ENCODE data around the gene GBP4. TPM values are rescaled to one million over a fixed set of nuclear protein-coding genes. Genes with fewer than 3 reads are reported as not detected.

GBP4 gene
- total RNA-seq, 1 donor from 2014 or later: 0.82 TPM

DNA sequence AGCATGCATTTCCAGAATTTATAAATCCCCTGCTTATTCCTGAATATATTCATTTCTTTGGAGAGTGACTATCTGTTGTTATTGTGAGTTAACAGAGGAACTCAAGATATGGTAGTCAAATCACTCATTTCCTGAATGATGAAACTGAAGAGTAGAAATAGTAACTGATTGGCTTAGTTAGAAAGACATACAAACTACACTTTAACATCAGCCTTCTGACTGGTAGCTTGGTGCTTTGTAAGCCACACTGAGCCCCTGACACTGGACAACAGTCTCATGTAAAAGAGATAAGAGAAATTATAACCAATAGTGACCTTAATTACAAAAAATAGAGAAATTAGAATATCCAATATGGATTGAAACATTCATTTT is 27.7 kb downstream of the GBP4 start:
- FAIRE-seq (no peak), DNase-seq (ENCODE audit: low spot score in 2 of 2) (no peak)

DNA sequence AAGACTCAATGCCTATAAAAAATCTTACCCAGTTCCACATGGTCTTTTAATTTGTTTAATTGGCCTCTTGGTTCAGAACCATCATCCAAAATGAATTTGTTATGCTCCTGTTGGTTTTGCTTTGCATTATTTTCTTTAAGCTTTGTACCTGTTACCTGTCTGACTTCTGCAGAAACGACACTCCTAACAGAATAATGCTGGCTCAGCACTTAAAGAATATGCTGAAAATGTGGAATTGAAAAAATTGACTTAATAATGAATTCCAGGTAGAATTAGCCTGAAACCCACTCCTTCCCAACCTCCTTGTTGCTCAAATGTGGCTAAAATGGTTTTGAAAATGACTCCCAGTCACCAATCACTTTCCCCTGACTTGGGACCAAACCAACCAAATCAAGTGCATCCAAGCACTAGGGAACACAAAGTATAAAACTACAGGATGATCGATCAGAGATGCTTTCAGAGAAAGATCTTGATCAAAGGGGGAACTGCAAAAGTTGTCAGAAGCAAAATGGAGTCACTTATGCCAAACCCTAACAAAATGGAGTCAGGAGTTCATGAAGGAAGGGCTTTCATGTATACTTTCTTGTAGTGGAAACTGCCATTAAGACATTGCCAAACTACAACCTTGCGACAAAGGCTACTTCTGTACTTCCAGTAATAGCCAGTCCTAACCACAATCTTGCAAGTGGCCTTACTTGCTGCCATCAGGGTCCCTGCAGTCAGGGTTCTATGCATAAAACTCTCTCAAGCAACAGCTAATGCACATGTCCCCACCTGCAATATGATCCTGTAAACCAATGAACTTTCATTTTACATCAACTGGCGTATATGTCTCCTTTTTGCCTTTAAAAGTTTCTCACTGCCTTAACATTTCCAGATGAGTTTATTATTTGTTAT is 28.3 kb downstream of the GBP4 start:
- FAIRE-seq: no peak
- no peak for DNase-seq (ENCODE audit: low spot score in 2 of 2)

DNA sequence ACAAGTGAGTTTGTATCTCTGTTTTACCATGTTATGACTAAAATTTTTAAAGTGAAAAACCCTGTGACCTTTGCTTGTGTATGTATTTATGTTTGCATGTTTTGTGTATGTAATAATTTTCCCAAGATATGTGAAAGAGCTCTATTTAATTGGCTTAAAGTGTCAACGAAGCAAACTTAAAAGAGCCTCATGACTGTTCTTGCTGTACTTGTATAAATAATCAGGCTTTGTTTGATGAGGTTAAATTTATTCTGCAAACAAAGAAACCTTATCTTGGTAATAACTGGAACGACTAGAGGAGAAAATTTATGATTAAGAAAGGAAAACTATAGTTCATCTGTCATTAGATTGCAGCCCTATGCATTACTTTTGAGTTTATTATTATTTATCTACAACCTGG is 29.6 kb downstream of the GBP4 start:
- DNase-seq (ENCODE audit: low spot score in 2 of 2) (no peak), FAIRE-seq (no peak)

DNA sequence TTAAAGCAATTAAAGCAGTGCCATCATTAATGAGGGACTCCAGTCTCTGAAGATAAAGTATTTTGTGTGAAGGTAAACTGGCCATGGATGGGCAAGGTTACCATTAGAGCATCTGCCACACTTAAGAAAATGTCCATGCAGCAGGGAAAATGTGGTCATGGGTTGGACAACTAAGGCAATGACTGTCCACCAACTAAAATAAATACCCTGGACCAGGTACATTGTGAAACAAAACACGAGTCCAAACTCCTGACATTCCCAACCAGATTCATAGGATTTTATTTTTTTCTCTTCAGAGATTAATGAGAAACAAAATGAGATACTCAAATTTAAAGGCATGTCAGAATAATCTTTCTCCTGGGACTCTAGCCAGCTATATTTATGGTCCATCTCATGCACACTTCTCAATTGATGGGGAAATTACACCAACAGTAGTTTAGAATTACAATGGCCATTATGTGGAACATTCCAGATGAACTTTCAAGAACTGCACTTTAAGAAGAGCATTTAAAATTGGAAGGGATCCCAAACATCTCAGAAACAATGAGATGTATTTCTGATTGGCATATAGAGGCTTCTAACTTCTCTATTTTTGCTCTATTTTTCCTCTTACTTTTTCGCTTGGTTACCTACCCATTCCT is 31.0 kb downstream of the GBP4 start:
- DNase-seq (ENCODE audit: low spot score in 2 of 2) (no peak), FAIRE-seq (no peak)

DNA sequence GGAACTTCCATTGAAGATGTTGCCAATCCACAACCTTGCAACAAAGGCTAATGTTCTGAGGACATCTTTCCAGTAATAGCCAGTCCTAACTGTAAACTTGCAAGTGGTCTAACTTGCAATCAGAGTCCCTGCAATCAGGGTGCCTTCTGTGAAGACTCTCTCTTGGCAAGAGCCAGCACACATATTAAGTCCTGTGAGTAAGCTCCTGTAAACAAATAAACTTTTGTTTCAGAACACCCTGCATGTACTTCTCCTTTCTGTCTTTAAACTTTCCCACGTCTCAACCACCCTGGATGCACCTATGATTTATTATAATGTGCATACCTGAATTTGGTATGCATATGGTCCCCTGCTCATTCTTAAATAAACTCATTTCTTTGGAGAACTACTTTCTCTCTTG is 32.0 kb downstream of the GBP4 start:
- DNase-seq (ENCODE audit: low spot score in 2 of 2) (no peak), FAIRE-seq (no peak)

DNA sequence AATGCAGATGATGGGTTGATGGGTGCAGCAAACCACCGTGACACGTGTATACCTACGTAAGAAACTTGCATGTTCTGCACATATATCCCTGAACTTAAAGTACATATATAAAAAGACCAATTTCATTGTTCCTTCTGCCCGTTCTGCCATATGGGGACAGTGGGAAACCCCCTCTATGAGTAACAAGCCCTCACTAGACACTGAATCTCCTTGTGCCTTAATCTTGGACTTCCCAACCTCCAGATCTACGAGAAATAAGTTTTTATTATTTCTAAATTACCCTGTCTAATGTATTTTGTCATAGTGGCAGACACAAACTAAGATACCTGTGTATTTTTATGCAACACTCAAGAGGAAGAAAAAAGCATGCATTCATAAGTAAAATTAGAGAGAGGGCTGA is 32.9 kb downstream of the GBP4 start:
- FAIRE-seq (no peak), DNase-seq (ENCODE audit: low spot score in 2 of 2) (no peak)

DNA sequence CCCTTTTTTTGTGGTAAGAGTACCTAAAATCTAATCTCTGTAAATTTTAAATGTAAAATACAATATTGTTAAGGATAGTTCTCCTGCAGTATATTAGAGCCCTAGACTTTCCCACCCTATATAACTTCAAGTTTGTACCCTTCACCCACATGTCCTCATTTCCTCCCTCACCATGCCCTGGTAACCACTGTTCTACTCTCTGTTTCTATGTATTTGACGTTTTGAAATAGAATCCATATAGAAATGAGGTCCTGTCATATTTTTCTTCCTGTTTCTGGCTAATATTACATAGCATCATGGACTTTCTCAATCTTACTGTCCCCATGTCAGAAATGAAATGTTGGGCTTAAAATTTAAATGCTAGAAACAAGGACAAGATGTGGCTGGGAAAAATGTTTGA is 47.7 kb downstream of the GBP4 start:
- DNase-seq (ENCODE audit: low spot score in 2 of 2) (no peak), FAIRE-seq (no peak)

DNA sequence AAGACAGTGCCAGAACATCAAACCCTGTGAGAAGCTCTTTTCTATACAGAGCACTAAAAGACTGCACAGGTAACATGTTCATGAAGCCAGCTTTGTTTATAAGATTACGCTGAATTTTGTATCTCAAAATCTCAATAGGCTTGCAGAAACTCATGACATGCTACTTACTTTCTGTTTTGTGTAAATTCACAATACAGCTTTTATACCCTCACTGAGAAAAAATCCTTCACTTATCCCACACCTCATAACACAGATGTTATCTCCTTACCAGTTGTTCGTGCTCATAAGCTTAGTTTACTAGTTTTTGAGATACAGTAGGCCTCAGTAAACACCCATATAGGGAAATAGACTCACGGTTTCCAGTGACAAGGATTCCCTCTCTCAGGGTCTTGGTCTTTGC is 48.8 kb downstream of the GBP4 start:
- DNase-seq (ENCODE audit: low spot score in 2 of 2) (no peak), FAIRE-seq (no peak)

DNA sequence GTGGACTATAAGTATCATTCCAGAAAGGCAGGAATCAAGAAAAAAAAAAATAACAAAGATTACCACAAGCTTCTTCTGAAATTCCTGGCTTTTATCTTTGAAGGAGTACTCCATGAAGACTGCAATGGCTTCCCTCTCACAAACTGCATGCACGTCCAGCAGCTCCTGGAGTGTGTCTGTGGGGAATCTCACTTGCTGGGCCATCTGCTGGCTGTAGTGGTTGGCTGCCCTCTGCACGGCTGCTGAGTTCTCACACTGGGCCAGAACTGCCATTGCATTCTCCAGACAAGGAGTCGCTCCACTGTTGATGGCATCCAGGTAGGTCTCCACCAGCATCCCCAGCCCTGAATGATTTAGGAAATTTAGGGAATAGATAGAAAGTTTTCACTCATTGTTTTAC is 49.5 kb downstream of the GBP4 start:
- FAIRE-seq (no peak), DNase-seq (ENCODE audit: low spot score in 2 of 2) (no peak)

DNA sequence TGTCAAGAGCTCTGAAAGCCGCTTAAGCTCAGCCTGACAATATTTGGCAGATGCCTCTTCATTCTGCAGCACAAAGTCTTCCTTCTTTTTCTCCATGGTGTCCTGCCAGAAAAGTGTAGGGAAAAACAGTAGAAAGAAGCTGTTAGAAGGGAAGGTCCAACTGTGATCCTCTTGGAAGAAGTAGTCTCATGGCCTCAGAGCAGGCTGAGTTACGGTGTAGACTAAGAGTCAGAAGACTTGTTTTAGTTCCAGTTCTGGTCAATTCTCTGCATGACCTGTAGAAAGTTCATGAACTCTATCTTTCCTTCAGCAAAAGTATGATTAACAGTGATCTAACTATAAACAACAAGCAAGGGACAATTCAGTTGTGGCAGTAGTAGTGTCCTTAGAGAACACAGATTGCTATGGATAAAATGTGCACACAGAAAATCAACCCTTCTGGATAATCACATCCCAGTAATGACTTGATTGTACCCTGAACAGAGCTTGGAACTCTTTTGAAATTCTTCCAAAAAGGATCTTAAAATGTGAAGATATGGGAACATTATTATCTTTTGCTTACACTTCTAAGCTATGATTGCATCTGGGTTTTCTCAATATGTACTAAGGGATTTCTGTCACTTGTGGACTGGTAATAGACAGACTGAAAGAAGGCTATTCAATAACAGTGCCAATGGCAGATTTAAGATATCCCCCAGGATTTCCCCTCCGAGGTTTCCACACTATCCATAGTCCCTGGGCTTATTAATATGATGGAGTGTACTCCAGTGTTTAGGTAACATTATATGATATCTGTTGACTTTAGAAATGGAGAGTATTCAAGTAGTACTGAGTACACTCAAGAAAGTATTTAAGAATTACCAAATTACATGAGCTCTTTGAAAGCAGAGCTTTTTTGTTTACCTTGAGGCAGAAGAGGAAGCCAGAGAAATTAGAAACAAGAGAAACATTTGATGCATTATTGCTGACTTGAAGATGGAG is 50.8 kb downstream of the GBP4 start:
- FAIRE-seq: no peak
- DNase-seq (ENCODE audit: low spot score in 2 of 2): no peak

DNA sequence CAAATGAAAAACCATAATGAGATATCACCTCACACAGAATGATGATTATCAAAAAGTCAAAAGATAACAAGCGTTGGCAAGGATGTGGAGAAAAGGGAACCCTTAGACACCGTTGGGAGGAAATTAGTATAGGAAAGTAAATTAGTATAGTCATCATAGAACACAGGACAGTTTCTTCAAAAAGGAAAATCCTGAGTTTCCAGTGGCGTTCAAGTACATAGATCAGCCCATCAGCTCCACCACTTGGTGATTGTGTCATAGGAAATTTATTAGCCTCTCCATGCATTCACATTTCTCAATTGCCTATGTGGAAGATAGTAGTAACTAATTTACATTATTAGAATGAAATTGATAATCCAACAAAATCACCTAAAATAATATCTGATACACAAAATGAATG is 52.0 kb downstream of the GBP4 start:
- FAIRE-seq (no peak), DNase-seq (ENCODE audit: low spot score in 2 of 2) (no peak)

DNA sequence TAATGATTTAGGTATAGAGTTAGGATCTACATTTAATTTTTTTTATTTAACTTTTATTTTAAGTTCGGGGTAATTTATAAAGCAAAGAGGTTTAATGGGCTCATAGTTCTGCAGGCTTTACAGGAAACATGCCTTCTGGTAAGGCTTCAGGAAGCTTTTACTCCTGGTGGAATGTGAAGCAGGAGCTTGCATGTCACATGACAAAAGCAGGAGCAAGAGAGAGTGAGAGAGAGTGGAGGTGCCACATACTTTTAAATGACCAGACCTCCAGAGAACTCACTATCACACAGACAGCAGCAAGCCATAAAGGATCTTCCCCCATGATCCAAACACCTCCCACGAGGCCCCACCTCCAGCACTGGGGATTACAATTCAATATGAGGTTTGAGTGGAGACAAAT is 55.3 kb downstream of the GBP4 start:
- FAIRE-seq (no peak), DNase-seq (ENCODE audit: low spot score in 2 of 2) (no peak)

DNA sequence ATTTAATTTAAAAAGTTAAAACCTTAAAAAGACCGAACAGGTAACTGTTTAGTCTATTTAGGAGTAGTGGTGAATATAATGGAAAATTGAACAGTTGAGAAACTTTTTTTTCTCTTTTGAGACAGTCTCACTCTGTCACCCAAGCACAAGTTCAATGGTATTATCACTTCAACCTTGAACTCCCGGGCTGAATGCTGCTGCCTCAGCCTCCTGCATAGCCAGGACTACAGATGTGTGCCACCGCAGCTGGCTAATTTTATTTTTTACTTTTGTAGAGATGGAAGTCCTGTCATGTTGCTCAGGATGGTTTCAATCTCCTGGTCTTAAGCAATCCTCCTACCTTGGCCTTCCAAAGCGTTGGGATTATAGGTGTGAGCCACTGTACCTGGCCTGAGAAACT is 56.6 kb downstream of the GBP4 start:
- no peak for DNase-seq (ENCODE audit: low spot score in 2 of 2)
- no peak for FAIRE-seq

DNA sequence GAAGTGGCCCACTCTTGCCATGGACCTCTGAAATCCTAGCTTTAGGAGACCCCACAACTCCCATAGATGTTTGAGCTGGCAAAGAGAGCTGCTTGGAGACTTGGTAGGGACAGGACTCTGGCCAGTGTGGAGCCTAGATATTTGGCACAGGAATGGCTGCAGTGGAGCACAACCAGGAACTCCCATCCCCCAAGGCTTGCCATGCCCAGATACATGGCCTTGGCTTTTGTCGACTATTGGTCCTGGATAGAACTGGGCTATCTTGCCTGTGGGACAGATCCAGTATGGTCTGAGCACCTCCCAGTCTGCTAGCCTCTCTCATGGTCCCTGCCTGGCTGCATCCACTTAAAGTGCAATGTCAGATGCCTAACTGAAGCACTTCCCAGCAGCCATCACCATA is 65.0 kb downstream of the GBP4 start:
- FAIRE-seq: no peak

More for the DNA sequence above, 65.0 kb downstream of the GBP4 start:
- DNase-seq (ENCODE audit: low spot score in 2 of 2): no peak

Other genes with a start within 250 kb of the GBP4 start
- gene KYAT3, start 206.3 kb downstream of the GBP4 start, total RNA-seq: 15.1 TPM
- 39.5 TPM for gene RBMXL1, start 206.3 kb downstream of the GBP4 start, total RNA-seq
- 0.82 TPM for gene GBP3, start 176.1 kb downstream of the GBP4 start, total RNA-seq
- 1.2 TPM for gene GBP1, start 133.7 kb downstream of the GBP4 start, total RNA-seq
- gene GBP2, start 72.8 kb downstream of the GBP4 start, total RNA-seq: not detected
- gene GBP7, start 22.9 kb downstream of the GBP4 start, total RNA-seq: not detected
- gene GBP5, start 73.9 kb upstream of the GBP4 start, total RNA-seq: under 0.01 TPM
- gene GBP6, start 165.1 kb upstream of the GBP4 start, total RNA-seq: under 0.01 TPM